Measurements from ENCODE around the gene SNAI3. TPM values are rescaled to one million over a fixed set of nuclear protein-coding genes. Genes with fewer than 3 reads are reported as not detected.

Gene SNAI3
- total RNA-seq, 1 donor from 2014 or later: not detected

DNA sequence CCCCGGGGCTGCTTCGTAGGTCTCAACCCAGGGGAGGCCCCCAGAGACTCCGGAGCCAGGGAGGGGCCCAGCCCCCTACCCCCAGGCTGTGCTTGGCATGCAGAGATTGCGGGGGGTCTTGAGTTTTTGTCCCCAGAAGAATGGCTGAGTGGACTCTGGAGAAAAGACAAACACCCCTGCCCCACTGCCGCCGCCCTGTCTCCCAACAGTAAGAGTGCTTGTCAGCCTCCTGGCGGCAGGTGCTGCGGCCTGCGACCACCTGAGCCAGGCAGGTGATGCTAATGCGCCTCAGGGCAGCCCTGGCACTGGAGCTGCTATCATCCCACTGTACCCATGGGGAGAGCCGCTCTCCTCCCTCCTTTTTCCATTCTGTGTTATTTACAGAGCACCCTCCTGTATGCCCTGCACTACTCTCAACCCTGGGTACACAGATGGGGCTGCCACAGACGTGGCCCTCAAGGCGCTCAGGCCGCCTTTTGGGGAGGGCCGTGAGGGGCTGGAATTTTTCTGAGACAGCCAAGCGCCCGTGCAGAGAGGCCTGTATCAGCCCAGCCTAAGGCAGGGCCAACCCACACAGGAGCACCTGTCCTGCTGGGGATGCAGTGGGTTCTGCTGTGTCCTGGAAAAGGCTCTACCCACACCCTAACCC, 50.5 kb downstream of the SNAI3 start:
- H3K4me1 ChIP-seq: peaks cover 16% of the 10 kb centered on the region
- peaks cover 12% of the 10 kb centered on the region for H3K27me3 ChIP-seq
- TF ChIP-seq POLR2A (IDR thresholded peaks at IDR 0.05) (no peak), POLR2AphosphoS5 (IDR thresholded peaks at IDR 0.05; ENCODE audit: insufficient read depth in 1 of 2, low read depth in 1 of 2) (no peak)
- TF ChIP-seq, protein P1, sequence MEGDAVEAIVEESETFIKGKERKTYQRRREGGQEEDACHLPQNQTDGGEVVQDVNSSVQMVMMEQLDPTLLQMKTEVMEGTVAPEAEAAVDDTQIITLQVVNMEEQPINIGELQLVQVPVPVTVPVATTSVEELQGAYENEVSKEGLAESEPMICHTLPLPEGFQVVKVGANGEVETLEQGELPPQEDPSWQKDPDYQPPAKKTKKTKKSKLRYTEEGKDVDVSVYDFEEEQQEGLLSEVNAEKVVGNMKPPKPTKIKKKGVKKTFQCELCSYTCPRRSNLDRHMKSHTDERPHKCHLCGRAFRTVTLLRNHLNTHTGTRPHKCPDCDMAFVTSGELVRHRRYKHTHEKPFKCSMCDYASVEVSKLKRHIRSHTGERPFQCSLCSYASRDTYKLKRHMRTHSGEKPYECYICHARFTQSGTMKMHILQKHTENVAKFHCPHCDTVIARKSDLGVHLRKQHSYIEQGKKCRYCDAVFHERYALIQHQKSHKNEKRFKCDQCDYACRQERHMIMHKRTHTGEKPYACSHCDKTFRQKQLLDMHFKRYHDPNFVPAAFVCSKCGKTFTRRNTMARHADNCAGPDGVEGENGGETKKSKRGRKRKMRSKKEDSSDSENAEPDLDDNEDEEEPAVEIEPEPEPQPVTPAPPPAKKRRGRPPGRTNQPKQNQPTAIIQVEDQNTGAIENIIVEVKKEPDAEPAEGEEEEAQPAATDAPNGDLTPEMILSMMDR (IDR thresholded peaks at IDR 0.05): no peak
- no peak overlapping the region for H3K4me3 ChIP-seq
- peaks cover 0 to 16% of the 10 kb centered on the region in 2 donors for H3K36me3 ChIP-seq
- no peak for DNase-seq (ENCODE audit: extremely low spot score in 2 of 2)
- intact Hi-C loops (cut with DNase I): no loop called here
- H3K9me3 ChIP-seq: no peaks in the 10 kb centered on the region
- no peak overlapping the region for H3K27ac ChIP-seq

GRCh38 chr16:88634994-88635670, 51.2 kb downstream of the SNAI3 start:
- Histone ChIP-seq H3K9me3 (no peaks in the 10 kb centered on the region), H3K27ac (no peak overlapping the region), H3K27me3 (peaks cover 12% of the 10 kb centered on the region), H3K36me3 (peaks cover 0 to 22% of the 10 kb centered on the region in 2 donors), H3K4me1 (peaks cover 16% of the 10 kb centered on the region), H3K4me3 (peak overlapping the region; percentile 39 to 43)
- TF ChIP-seq, protein P1 (IDR thresholded peaks at IDR 0.05): no peak
- no peak for TF ChIP-seq POLR2A (IDR thresholded peaks at IDR 0.05)
- no peak for TF ChIP-seq POLR2AphosphoS5 (IDR thresholded peaks at IDR 0.05; ENCODE audit: insufficient read depth in 1 of 2, low read depth in 1 of 2)
- no peak for DNase-seq (ENCODE audit: extremely low spot score in 2 of 2)
- intact Hi-C loops (cut with DNase I): no loop called here

GRCh38 chr16:88634141-88634993, 51.9 kb downstream of the SNAI3 start:
- Histone ChIP-seq H3K9me3 (no peaks in the 10 kb centered on the region), H3K27ac (no peak overlapping the region), H3K27me3 (peaks cover 12% of the 10 kb centered on the region), H3K36me3 (peaks cover 0 to 29% of the 10 kb centered on the region in 2 donors), H3K4me1 (peaks cover 16% of the 10 kb centered on the region), H3K4me3 (peak overlapping the region; percentile 39 to 43)
- intact Hi-C loops (cut with DNase I): no loop called here
- TF ChIP-seq POLR2A (IDR thresholded peaks at IDR 0.05) (no peak), POLR2AphosphoS5 (IDR thresholded peaks at IDR 0.05; ENCODE audit: insufficient read depth in 1 of 2, low read depth in 1 of 2) (no peak)
- TF ChIP-seq, protein P1 (IDR thresholded peaks at IDR 0.05): no peak
- DNase-seq (ENCODE audit: extremely low spot score in 2 of 2): no peak

DNA sequence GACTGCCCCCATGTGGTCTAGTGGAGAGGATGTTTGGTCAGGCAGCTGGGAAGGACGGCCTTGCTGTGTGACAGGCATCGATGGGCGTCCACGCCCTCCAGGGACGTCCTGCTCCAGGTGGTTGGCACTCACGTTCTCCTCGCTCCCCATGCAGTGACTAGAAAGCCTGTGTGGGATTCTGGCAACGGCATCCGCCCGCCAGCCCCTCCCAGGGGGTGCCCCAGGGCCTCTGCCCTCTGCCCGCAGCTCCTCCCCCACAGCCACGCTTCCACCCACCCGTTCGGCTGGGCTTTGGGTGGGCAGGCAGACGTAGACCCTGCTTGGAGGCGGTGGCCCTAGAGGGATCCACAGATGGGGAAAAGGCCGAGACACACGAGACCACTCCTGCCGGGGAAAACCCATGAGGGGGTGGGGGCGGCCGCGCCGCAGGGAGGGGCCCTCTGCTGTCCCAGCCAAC, 52.6 kb downstream of the SNAI3 start:
- Histone ChIP-seq H3K27ac (no peak overlapping the region), H3K4me1 (peaks cover 16% of the 10 kb centered on the region), H3K9me3 (no peaks in the 10 kb centered on the region), H3K4me3 (peak overlapping the region; percentile 39 to 43), H3K36me3 (peaks cover 0 to 35% of the 10 kb centered on the region in 2 donors), H3K27me3 (peaks cover 6% of the 10 kb centered on the region)
- TF ChIP-seq, protein P1 (IDR thresholded peaks at IDR 0.05): no peak
- peak in 1 of 2 donors; percentile 1 for TF ChIP-seq POLR2AphosphoS5 (IDR thresholded peaks at IDR 0.05; ENCODE audit: insufficient read depth in 1 of 2, low read depth in 1 of 2)
- DNase-seq (ENCODE audit: extremely low spot score in 2 of 2): no peak
- intact Hi-C loops (cut with DNase I): no loop called here
